OCI-M1 (cell line): ENCODE data around the gene ATCAY.

Experiments used
- DNase-seq: peaks from one replicate; lab custom pipeline; 2025; lab: John Stamatoyannopoulos, UW

ATCAY gene, protein sequence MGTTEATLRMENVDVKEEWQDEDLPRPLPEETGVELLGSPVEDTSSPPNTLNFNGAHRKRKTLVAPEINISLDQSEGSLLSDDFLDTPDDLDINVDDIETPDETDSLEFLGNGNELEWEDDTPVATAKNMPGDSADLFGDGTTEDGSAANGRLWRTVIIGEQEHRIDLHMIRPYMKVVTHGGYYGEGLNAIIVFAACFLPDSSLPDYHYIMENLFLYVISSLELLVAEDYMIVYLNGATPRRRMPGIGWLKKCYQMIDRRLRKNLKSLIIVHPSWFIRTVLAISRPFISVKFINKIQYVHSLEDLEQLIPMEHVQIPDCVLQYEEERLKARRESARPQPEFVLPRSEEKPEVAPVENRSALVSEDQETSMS

DNA sequence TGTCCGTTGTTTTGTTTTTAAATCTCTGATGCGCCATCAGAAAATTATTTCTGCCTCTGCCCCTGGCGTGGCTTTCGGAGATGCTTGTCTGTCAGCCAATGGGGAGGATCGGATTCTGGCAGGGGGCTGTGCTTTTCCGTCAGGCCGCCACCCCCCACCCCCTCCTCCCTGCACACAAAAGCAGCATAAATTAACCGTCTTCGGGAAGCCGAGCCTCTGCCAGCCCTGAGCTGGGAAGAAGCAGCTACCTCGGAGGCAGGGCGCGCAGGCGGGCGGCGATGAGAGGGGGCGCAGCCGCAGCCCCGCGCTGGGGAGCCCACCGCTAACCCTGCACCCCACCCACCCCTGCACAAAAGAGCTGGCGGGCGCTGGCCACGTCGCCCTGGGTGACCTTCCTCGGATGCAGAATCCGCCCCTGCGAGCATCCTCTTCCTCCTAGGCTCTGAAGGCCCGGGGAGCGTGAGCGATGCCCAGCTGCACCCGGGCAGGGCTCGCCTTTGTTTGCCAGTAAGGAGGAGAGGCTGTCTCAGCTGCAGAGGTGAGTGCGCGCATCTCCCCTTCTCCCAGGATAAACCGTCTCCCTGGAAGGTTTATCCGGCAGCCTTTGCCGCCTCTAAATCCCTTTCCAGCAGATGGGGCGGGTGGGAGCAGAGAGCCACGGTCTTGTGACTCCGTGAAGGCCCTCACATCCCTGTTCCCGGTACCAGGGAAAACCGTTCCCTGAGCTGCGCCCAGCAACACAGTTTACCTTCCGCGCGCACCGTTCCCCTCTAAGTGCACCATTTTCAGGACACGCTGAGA is at the start of gene ATCAY:
Gene ATCAY (plus strand): TSS at position 215 of the 801 bp plus-strand sequence. CDS start 5,083 bp downstream, outside the sequence.
- no peak for DNase-seq

DNA sequence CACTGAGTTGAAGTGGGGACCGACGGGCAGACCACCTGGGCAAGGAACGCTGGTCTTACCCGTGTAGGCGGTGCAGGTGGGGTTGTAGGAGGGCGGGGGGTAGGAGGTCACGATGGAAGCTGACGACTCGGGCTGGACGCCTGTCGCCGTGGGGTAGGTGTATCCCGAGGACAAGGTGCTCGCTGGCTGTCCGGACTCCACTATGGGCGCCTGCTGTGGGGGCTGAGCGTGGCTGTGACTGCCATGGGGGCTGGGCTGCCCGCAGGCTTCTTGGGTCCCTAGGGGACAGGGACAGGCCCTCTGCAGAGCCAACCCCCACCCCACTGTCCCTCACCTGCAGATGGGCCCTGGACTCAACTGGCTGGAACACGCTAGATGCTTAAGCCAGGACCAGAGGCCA is 48.9 kb upstream of the ATCAY start:
- DNase-seq, result no peak

GRCh38 chr19:3832001-3832400 is 48.5 kb upstream of the ATCAY start:
- no peak for DNase-seq

- DNase-seq, result no peak
These were observed 46.7 kb upstream of the ATCAY start for GRCh38 chr19:3833578-3834348.

- DNase-seq, result no peak
These were observed 46.0 kb upstream of the ATCAY start for GRCh38 chr19:3834349-3835054.

DNA sequence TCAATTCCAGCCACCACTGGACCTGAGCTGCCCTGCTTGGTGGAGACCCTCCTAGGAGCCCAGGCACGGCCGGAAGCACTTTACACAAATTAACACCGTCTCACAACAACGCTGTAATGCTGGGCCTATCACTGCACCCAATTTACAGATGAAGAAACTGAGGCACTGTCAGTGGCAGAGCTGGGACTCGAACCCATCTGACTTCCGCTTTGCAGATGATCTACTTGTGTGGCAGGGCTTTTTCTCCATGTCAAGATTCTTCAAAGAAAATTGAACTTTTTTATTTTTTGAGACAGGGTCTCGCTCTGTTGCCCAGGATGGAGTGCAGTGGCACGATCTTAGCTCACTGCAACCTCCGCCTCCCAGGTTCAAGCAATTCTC is 45.4 kb upstream of the ATCAY start:
- DNase-seq, result no peak

DNA sequence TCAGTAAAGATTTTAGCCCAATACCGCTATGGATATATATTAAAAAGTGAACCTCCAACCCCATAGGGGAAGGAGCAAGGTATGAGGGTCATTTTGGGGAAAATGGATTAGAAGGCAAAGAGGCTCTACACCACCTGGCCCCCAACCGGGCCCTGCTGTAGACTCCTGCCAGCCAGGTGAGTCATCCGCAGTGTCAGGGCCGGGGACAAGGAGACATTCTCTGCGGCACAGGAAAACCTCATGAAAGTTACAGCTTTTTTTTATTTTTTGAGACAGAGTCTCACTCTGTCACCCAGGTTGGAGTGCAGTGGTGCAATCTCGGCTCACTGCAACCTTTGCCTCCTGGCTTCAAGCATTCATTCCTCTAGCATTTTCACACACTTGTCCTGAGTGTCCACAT is 43.6 kb upstream of the ATCAY start:
- no peak for DNase-seq

DNA sequence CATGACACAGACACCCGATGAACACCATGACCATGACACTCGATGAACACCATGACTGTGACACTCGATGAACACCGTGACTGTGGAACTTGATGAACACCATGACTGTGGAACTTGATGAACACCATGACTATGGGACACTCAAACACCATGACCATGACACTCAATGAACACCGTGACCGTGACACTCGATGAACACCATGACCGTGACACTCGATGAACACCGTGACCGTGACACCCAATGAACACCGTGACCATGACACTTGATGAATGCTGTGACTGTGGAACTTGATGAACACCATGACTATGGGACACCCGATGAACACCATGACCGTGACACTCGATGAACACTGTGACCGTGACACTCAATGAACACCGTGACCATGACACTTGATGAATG is 43.2 kb upstream of the ATCAY start:
- DNase-seq, result no peak

DNA sequence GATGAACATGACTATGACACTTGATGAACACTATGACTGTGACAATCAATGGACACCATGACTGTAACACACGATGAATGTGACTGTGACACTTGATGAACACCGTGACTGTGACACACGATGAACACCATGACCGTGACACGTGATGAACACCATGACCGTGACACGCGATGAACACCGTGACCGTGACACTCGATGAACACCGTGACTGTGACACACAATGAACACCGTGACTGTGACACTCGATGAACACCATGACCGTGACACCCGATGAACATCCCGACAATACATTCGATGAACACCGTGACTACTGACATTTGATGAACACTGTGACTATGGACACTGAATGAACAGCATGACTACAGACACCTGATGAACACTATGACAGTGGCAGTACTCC is 42.6 kb upstream of the ATCAY start:
- no peak for DNase-seq

DNA sequence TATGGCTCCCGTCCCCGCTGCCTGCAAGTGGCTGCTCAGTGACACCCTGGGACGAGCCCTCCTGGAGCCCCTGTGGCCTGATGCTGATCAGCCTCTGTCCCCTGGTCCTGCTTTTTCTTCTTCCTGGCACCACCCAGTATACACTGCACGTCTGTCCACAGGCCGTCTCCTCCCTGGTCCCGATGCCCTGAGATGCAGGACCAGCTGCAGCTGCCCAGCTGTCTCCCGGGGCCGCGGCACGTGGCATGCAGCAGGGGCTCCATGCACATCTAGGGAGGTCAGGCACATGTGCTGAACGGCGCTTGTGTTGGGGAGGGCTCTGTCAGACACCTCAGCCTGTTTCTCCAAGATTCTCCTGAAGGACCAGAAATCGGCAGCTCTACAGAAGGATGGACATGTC is 41.8 kb upstream of the ATCAY start:
- no peak for DNase-seq

DNA sequence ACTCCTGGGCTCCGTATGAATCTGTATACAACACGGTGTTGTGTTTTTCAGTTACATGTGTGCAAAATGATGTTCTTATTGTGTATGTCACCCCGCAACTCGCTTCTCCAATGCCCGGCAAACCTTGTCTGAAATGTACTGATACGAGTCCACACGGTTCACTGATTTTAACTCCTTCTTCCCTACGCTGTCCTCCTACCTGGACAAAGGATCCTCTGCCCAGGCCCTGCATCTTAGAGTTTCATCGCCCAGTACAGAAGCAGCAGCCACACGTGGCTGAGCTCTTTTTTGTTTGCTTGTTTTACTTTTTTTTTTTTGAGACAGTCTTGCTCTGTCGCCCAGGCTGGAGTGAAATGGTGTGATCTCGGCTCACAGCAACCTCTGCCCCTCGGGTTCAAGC is 40.5 kb upstream of the ATCAY start:
- DNase-seq, result no peak

DNA sequence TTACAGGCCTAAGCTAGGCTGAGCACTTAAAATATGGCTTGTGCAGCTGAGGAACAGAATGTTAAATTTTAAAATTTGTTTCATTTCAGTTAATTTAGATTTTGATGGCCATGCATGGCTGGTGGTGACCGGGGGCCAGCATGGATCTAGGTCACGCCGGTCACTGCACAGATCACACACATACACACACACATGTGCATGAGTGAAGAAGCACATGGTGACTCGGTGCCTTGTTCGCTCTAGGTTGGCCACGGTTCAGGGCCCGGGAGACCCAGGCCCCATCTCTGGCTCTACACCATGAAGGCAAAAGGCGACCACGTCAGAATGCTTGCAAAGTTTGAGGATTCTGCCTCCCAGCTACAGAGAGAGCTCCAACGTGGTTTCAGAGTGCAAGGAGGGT is 39.7 kb upstream of the ATCAY start:
- no peak for DNase-seq

DNA sequence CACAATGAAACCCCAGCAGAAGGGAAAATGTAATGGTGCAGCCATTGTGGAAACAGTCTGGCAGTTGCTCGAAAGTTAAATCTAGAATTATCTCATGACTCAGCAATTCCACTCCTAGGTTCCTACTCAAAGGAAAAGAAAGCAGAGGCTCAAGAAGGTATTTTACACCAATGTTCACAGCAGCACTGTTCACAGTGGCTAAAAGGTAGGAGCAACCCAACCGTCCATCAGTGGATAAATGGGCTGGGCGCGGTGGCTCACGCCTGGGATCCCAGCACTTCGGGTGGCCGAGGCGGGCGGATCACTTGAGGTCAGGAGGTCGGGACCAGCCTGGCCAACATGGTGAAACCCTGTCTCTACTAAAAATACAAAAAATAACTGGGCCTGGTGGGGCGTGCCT is 37.5 kb upstream of the ATCAY start:
- peak; percentile 33 for DNase-seq

DNA sequence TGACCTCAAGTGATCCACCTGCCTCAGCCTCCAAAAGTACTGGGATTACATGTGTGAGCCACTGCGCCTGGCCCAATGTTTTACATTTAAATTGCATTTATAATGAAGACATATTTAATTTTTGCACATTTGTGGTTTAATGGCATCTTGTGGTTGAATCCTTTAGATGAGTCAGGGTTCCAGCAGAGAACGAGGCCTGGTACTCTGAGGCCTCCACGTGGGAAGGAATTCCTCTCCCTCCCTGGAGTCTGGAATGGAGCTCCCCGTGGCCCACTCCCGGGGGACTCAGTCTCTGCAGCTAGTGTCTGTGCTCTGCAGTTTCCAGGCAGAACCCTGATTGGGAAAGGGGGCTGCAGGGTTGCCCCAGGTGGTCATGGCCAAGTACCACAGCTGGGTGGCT is 35.9 kb upstream of the ATCAY start:
- no peak for DNase-seq

DNA sequence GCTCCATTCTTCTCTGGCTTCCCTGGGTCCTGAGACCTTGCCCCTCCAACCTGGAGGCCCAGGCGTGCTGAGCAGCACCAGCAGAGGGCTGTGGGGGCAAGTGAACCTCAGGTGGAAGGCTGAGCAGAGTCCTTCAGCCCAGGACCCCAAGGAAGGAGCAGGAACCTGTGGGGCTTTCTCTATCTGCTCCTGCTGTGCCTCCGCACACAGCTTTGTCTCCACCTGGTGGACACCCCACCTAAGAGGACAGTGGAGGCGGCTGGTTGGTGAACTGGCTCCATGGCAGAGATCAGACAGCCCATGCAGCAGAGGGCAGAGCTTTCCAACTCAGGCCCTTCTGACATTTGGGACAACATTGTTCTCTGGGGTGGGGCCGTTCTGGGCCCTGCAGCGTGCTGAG is 31.4 kb upstream of the ATCAY start:
- peak; percentile 57 for DNase-seq

DNA sequence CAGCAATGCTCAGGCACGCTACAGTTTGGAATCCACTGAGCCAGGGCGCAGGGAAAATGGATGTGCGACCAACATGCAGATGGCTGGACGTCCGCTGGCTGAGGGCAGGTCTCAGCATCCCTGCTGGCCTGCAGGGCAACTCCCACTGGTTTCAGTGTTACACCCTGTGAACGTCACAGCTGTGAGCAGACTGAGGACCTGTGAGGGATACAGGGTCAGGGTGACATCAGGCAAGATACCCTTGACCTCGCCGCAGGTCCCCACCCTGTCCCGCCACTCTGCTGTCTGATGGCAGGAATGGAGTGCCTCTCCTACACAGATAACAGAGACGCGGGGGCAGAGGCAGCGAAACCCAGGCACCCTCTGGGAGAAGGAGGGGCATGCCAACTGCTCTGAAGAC is 30.7 kb upstream of the ATCAY start:
- no peak for DNase-seq

DNA sequence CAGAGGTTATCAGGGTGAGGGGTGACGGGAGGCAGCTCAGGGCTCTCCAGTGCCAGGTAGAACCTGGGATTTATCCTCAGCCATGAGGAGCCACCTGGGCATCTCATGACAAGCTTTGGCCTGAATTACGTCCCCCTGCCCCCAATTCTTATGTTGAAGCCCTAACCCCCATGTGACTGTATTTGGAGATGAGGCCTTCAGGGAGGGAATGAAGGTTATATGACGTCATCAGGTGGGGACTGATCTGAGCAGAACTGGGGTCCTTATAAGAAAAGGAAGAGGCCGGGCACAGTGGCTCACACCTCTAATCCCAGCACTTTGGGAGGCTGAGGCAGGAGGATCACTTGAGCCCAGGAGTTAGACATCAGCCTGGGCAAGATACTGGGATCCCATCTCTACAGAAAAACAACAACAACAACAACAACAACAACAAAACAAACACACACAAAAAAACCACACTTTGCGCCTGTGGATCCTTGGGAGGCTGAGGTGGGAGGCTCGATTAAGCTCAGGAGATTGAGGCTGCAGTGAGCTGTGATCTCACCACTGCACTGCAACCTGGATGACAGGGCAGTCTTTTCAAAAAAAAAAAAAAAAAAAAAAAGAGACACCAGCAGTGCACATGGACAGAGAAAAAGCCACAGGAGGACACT is 30.0 kb upstream of the ATCAY start:
- DNase-seq, result no peak

DNA sequence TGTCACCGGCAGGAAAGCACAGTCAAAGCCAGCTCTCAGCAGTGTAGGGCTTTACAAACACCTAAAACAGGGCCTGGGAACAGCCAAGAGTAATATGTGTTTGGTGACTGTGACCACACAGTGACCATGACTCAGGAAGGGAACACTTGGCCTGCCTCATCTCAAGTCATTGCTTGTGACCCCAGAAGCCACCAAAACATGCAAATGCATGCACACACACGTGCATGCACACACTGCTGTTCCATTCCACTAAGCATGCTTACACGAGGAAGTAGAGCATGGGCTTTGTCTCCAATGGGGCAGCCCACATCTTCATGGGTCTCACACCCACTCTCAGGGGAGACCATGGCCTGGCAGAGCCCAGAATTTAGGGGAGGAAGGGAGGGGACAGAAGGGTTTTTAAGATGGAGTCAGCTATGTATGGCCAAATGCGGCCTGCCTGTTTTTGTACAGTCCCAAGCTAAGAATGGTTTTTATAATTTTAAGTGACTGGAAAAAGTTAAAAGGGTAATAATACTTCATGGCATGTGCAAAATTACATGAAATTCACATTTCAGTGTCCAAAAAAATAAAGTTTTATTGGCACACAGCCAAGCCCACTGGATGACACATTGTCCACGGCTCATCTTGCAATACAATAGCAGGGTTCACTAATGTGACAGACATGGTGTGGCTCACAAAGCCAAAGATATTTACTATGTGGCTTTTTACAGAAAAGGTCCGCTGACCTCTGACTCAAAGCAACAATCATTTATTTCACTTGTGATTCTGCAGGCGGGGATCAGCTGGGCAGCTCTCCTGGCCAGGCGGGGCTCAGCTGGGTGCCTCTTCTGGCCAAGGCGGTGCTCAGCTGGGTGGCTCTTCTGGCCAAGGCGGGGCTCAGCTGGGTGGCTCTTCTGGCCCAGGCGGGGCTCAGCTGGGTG is 29.0 kb upstream of the ATCAY start:
- no peak for DNase-seq

GRCh38 chr19:3852177-3852511 is 28.3 kb upstream of the ATCAY start:
- DNase-seq, result no peak

DNA sequence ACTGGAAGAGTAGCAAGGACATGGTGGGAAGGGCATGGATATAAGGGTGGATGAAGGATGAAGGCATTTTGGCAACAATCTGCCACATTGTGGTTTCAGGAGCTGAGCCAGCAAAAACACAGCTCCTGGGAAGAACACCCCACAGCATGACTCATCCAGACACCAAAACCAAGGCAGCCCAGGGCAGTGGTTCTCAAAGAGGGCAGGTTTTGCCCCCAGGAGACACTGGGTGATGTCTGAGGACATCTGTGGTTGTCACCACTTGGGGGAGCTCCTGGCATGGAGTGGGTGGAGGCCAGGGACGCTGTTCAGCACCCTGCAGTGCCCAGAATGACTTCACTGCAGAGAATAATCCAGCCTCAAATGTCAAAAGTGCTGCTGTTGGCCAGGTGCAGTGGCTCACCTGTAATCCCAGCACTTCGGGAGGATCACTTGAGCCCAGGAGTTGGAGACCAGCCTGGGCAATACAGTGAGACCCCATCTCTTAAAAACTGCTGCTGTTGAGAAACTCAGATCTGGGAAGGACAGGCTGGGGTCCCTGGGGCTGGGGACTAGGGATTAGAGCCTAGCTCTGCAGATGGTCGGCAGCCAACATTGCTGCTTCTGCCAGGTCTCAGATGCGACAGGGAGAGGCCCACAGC is 27.8 kb upstream of the ATCAY start:
- DNase-seq, result peak; percentile 46
